PC-3 (cell line): ENCODE results near the gene RAC3.

ENCODE experiments used
- EZH2 ChIP-seq: fragments of 300-600 bp; sonication (generic); IDR thresholded peaks from one replicate; pipeline ENCODE4 v1.6.1; 2017; ENCODE audit warnings: antibody characterized with exemption, mild to moderate bottlenecking, low read length; ENCODE audit not compliant: unreplicated experiment
- EZH2phosphoT487 ChIP-seq: fragments of 300-600 bp; sonication (generic); IDR thresholded peaks from 2 replicates; pipeline ENCODE4 v1.6.1; 2018; ENCODE audit warnings: mild to moderate bottlenecking, antibody characterized with exemption, low read length, borderline replicate concordance
- TF ChIP-seq, protein P1 (sequence below): fragments of 300-600 bp; sonication (generic); conservative IDR thresholded peaks from 2 replicates; pipeline ENCODE4 v1.5.1; 2017; ENCODE audit warnings: antibody characterized with exemption, low read depth, mild to moderate bottlenecking, low read length

DNA sequence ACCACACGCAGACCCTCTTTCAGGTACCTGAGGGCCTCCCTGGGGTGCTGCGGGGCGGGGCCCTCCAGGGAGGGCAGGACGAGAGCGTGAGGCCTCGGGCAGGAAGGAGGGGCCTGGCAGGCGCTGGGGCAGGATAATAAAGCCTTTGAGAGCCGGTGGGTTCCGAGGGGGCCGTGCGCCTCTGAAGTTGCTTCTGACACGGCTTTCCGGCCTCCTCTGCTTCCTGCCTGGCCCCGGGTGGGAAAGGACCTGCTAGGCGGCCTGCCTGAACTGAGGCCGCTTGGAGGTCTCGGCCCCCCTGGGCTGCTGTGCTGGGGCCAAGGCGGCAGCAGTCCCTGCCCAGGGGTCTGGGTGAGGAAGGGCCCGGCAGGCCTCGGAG lies 19.2 kb upstream of the RAC3 start:
- TF ChIP-seq, protein P1, sequence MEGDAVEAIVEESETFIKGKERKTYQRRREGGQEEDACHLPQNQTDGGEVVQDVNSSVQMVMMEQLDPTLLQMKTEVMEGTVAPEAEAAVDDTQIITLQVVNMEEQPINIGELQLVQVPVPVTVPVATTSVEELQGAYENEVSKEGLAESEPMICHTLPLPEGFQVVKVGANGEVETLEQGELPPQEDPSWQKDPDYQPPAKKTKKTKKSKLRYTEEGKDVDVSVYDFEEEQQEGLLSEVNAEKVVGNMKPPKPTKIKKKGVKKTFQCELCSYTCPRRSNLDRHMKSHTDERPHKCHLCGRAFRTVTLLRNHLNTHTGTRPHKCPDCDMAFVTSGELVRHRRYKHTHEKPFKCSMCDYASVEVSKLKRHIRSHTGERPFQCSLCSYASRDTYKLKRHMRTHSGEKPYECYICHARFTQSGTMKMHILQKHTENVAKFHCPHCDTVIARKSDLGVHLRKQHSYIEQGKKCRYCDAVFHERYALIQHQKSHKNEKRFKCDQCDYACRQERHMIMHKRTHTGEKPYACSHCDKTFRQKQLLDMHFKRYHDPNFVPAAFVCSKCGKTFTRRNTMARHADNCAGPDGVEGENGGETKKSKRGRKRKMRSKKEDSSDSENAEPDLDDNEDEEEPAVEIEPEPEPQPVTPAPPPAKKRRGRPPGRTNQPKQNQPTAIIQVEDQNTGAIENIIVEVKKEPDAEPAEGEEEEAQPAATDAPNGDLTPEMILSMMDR, result no peak
- TF ChIP-seq EZH2, result no peak
- no peak for TF ChIP-seq EZH2phosphoT487
